IMR-90 (cell line): ENCODE data around the gene PPL. TPM values are rescaled to one million over a fixed set of nuclear protein-coding genes. Genes with fewer than 3 reads are reported as not detected.

Experiments used
- ATAC-seq: fragments of 200-7000 bp; cut with Tn5 transposase; 2 replicates; pipeline ENCODE4 v1.9.1; 2020; ENCODE audit warnings: low read depth, mild to moderate bottlenecking, moderate library complexity
- BruUV-seq: library from RNA; stranded (reverse); fragments of 400-500 nt; replicated peaks from 2 replicates; lab custom pipeline; 2021; lab: Mats Ljungman, UMichigan
- CTCF ChIA-PET: fragments of 300-600 bp; formaldehyde crosslinking; extraction: SDS; loops from one replicate; lab custom pipeline; 2021; ENCODE audit warnings: antibody characterized with exemption; lab: Yijun Ruan, JAX
- POLR2A ChIA-PET: fragments of 300-600 bp; sonication (Branson Sonifier 250); formaldehyde crosslinking; loops from one replicate; lab custom pipeline; 2022; ENCODE audit warnings: antibody characterized with exemption; ENCODE audit not compliant: unreplicated experiment; lab: Charles Lee
- DNase-seq: peaks from one replicate; pipeline ENCODE4 v3.0.0; 2013
- H2AFZ ChIP-seq: replicated peaks from 2 replicates; pipeline ENCODE3; 2013; ENCODE audit warnings: low read length, mild to moderate bottlenecking; ENCODE audit not compliant: poor library complexity
- H2AK5ac ChIP-seq: 2 replicates; pipeline ENCODE4 v1.6.1; 2013; ENCODE audit warnings: low read depth, low read length, inconsistent platforms
- H2AK9ac ChIP-seq: replicated peaks from 2 replicates; pipeline ENCODE3; 2013; ENCODE audit warnings: mild to moderate bottlenecking, low read depth, low read length, moderate library complexity; ENCODE audit not compliant: poor library complexity
- H2BK120ac ChIP-seq: 2 replicates; pipeline ENCODE4 v1.6.1; 2013; ENCODE audit warnings: low read depth, low read length, inconsistent platforms
- H2BK15ac ChIP-seq: 3 replicates; pipeline ENCODE4 v1.6.1; 2013; ENCODE audit warnings: low read depth, low read length, inconsistent platforms
- H2BK20ac ChIP-seq: 2 replicates; pipeline ENCODE4 v1.6.1; 2013; ENCODE audit warnings: low read depth, mild to moderate bottlenecking, inconsistent platforms, low read length, moderate library complexity
- H2BK5ac ChIP-seq: 2 replicates; pipeline ENCODE4 v1.6.1; 2013; ENCODE audit warnings: mild to moderate bottlenecking, low read depth, low read length, inconsistent platforms; ENCODE audit not compliant: poor library complexity, severe bottlenecking
- H3K14ac ChIP-seq: replicated peaks from 2 replicates; pipeline ENCODE4 v1.6.1; 2013; ENCODE audit warnings: low read depth, low read length, inconsistent platforms
- H3K18ac ChIP-seq: 2 replicates; pipeline ENCODE4 v1.6.1; 2013; ENCODE audit warnings: low read depth, low read length, control low read depth
- H3K23ac ChIP-seq: 2 replicates; pipeline ENCODE4 v1.6.1; 2013; ENCODE audit warnings: low read depth, low read length, inconsistent platforms
- H3K27ac ChIP-seq: 2 replicates; pipeline ENCODE4 v1.5.1; 2013; ENCODE audit warnings: mild to moderate bottlenecking, control low read depth, low read length; ENCODE audit not compliant: insufficient read depth
- H3K27me3 ChIP-seq: 2 replicates; pipeline ENCODE4 v1.6.1; 2013; ENCODE audit warnings: low read length; ENCODE audit not compliant: control insufficient read depth, insufficient read depth
- H3K36me3 ChIP-seq: 2 replicates; pipeline ENCODE4 v1.6.1; 2013; ENCODE audit warnings: low read length, mixed read lengths; ENCODE audit not compliant: control insufficient read depth, insufficient read depth
- H3K4ac ChIP-seq: 2 replicates; pipeline ENCODE4 v1.6.1; 2013; ENCODE audit warnings: low read depth, low read length, inconsistent platforms
- H3K4me1 ChIP-seq: 2 replicates; pipeline ENCODE4 v1.6.1; 2013; ENCODE audit warnings: low read length, mixed read lengths; ENCODE audit not compliant: control insufficient read depth, insufficient read depth
- H3K4me2 ChIP-seq: 2 replicates; pipeline ENCODE4 v1.6.1; 2013; ENCODE audit warnings: low read depth, mild to moderate bottlenecking, control low read depth, low read length, moderate library complexity
- H3K4me3 ChIP-seq: 2 replicates; pipeline ENCODE4 v1.5.1; 2013; ENCODE audit warnings: low read depth, mild to moderate bottlenecking, control low read depth, low read length, moderate library complexity; ENCODE audit not compliant: insufficient read depth
- H3K56ac ChIP-seq: 2 replicates; pipeline ENCODE4 v1.6.1; 2013; ENCODE audit warnings: low read length, inconsistent platforms; ENCODE audit not compliant: insufficient read depth; ENCODE audit errors: extremely low read depth
- H3K79me1 ChIP-seq, 2 experiments: 2 replicates each; pipeline ENCODE4 v1.6.1; 2013; ENCODE audit warnings: low read length in 2 of 2, inconsistent platforms in 1 of 2, low read depth in 1 of 2
- H3K9ac ChIP-seq: 2 replicates; pipeline ENCODE4 v1.6.1; 2013; ENCODE audit warnings: low read depth, low read length, control low read depth
- H3K9me1 ChIP-seq: 2 replicates; pipeline ENCODE4 v1.6.1; 2013; ENCODE audit warnings: low read length, inconsistent platforms; ENCODE audit not compliant: insufficient read depth
- H3K9me3 ChIP-seq: 2 replicates; pipeline ENCODE4 v1.6.1; 2013; ENCODE audit warnings: low read length; ENCODE audit not compliant: control insufficient read depth, insufficient read depth
- H4K20me1 ChIP-seq: 2 replicates; pipeline ENCODE4 v1.6.1; 2013; ENCODE audit warnings: low read length, inconsistent platforms; ENCODE audit not compliant: insufficient read depth
- H4K5ac ChIP-seq: 2 replicates; pipeline ENCODE4 v1.6.1; 2013; ENCODE audit warnings: mild to moderate bottlenecking, low read depth, low read length, control low read depth
- H4K8ac ChIP-seq, 2 experiments: 2 replicates each; pipeline ENCODE4 v1.6.1; 2013; ENCODE audit warnings: low read depth in 2 of 2, low read length in 2 of 2, control low read depth in 1 of 2, inconsistent platforms in 1 of 2
- H4K91ac ChIP-seq: 2 replicates; pipeline ENCODE4 v1.6.1; 2013; ENCODE audit warnings: low read depth, low read length, inconsistent platforms; ENCODE audit not compliant: insufficient read depth
- BHLHE40 ChIP-seq: fragments of 150-350 bp; IDR thresholded peaks from 2 replicates; pipeline ENCODE4 v1.6.1; 2016; ENCODE audit warnings: mild to moderate bottlenecking, low read depth, low read length
- CEBPB ChIP-seq: IDR thresholded peaks from 2 replicates; pipeline ENCODE4 v1.6.1; 2012; ENCODE audit warnings: low read depth, low read length, improper control_type of control experiment
- CHD1 ChIP-seq: IDR thresholded peaks from 2 replicates; pipeline ENCODE4 v1.6.1; 2012; ENCODE audit warnings: low read depth, low read length, improper control_type of control experiment
- CTCF ChIP-seq: conservative IDR thresholded peaks from 2 replicates; pipeline ENCODE4 v1.5.1; 2012; ENCODE audit warnings: mild to moderate bottlenecking, low read depth, low read length, improper control_type of control experiment
- ELK1 ChIP-seq: fragments of 150-350 bp; IDR thresholded peaks from 2 replicates; pipeline ENCODE4 v1.6.1; 2016; ENCODE audit warnings: low read depth, mild to moderate bottlenecking, low read length, moderate library complexity, borderline replicate concordance
- FOS ChIP-seq: fragments of 150-350 bp; IDR thresholded peaks from 2 replicates; pipeline ENCODE4 v1.6.1; 2016; ENCODE audit warnings: low read depth, low read length
- MAFK ChIP-seq: IDR thresholded peaks from 2 replicates; pipeline ENCODE4 v1.6.1; 2012; ENCODE audit warnings: low read depth, low read length, improper control_type of control experiment
- MAZ ChIP-seq: IDR thresholded peaks from 2 replicates; pipeline ENCODE4 v1.6.1; 2012; ENCODE audit warnings: low read depth, mild to moderate bottlenecking, low read length, improper control_type of control experiment, moderate library complexity, borderline replicate concordance
- MXI1 ChIP-seq: IDR thresholded peaks from 2 replicates; pipeline ENCODE4 v1.6.1; 2012; ENCODE audit warnings: low read depth, mild to moderate bottlenecking, low read length, moderate library complexity, borderline replicate concordance
- NFE2L2 ChIP-seq: fragments of 150-350 bp; IDR thresholded peaks from 2 replicates; pipeline ENCODE4 v1.6.1; 2016; ENCODE audit warnings: low read depth, mild to moderate bottlenecking, low read length
- POLR2A ChIP-seq: IDR thresholded peaks from 2 replicates; pipeline ENCODE4 v1.6.1; 2012; ENCODE audit warnings: mild to moderate bottlenecking, low read depth, low read length
- RAD21 ChIP-seq: IDR thresholded peaks from 2 replicates; pipeline ENCODE4 v1.6.1; 2012; ENCODE audit warnings: low read length, improper control_type of control experiment
- RCOR1 ChIP-seq: IDR thresholded peaks from 2 replicates; pipeline ENCODE4 v1.6.1; 2012; ENCODE audit warnings: mild to moderate bottlenecking, low read length, improper control_type of control experiment; ENCODE audit not compliant: insufficient replicate concordance
- RFX5 ChIP-seq: IDR thresholded peaks from 2 replicates; pipeline ENCODE4 v1.8.0; 2012; ENCODE audit warnings: low read depth, mild to moderate bottlenecking, low read length, moderate library complexity
- SMC3 ChIP-seq: fragments of 150-350 bp; IDR thresholded peaks from 2 replicates; pipeline ENCODE4 v1.6.1; 2016; ENCODE audit warnings: low read depth, mild to moderate bottlenecking, antibody characterized with exemption, low read length, moderate library complexity
- USF2 ChIP-seq: fragments of 150-350 bp; IDR thresholded peaks from 2 replicates; pipeline ENCODE4 v1.6.1; 2017; ENCODE audit warnings: mild to moderate bottlenecking, antibody characterized with exemption, low read length, low read depth
- WGBS, 2 experiments: methylation state at CpG; one replicate each; pipeline versions ENCODE4 v1.1.5 to v1.1.7; 2013; ENCODE audit warnings: missing lambda C conversion rate in 2 of 2; ENCODE audit not compliant: insufficient read length in 1 of 2; ENCODE audit errors: extremely low coverage in 2 of 2; 5-methylcytosine and 5-hydroxymethylcytosine counted together
- dilution Hi-C: fragments of 300-500 bp; cut with HindIII; formaldehyde crosslinking; loops from one replicate; pipeline ENCODE4 v1.14.3; 2018; ENCODE audit warnings: low sequenced_read_pairs; ENCODE audit not compliant: unreplicated experiment
- in situ Hi-C: fragments of 300-500 bp; cut with MboI; formaldehyde crosslinking; loops from 3 replicates; pipeline ENCODE4 v1.14.3; 2019; ENCODE audit warnings: low sequenced_read_pairs, inconsistent platforms, mixed read lengths
- intact Hi-C: fragments of 100-400 bp; cut with micrococcal nuclease; formaldehyde crosslinking; loops from 2 replicates; pipeline ENCODE4 v1.10.0; 2022
- polyA plus RNA-seq, 3 experiments: library from polyadenylated mRNA; depleted of rRNA; stranded (reverse); fragments of >200 nt; gene quantifications; 2 replicates each; pipeline ENCODE4 v1.2.3, GENCODE V29; 2012; ENCODE audit warnings: low replicate concordance in 1 of 3
- total RNA-seq: library from RNA; depleted of rRNA; stranded (reverse); fragments of >200 nt; gene quantifications from 2 replicates; pipeline ENCODE4 v1.2.3, GENCODE V29; 2012

PPL gene
- total and polyA plus RNA-seq, 2 of the 4 experiments (the other 2 are of a cell fraction): 0.34 to 0.36 TPM

GRCh38 chr16:4960579-4960978 is 23.6 kb upstream of the PPL start:
- no peak overlapping the region for H3K27ac ChIP-seq
- WGBS, 2 experiments: 72% methylated on average over 3 of the region's 6 CpGs; no CpG with 5 or more reads in 1 of the 2 experiments
- CTCF ChIA-PET: no interaction called here
- H3K23ac ChIP-seq: no peak overlapping the region
- ATAC-seq (no peak), DNase-seq (no peak)
- intact Hi-C loops (no loop called here), dilution Hi-C loops (no loop called here), in situ Hi-C loops (loop anchor here (25.0 kb wide), 1 partner anchor 448 kb away; no protein-coding TSS in a partner anchor)
- H3K4me3 ChIP-seq: no peak overlapping the region
- H3K36me3 ChIP-seq: no peaks in the 10 kb centered on the region
- H4K8ac ChIP-seq: no peak overlapping the region
- no peak overlapping the region for H4K91ac ChIP-seq
- POLR2A ChIA-PET: no interaction called here
- no peak overlapping the region for H3K56ac ChIP-seq
- H2BK20ac ChIP-seq: no peak overlapping the region
- H3K4ac ChIP-seq: no peak overlapping the region
- H3K27me3 ChIP-seq: peaks cover 5% of the 10 kb centered on the region
- H2AK9ac ChIP-seq: no peak overlapping the region
- H3K9ac ChIP-seq: no peak overlapping the region
- peaks cover 4% of the 10 kb centered on the region; the same call in 1 of the 2 replicates for H3K9me1 ChIP-seq
- H2BK120ac ChIP-seq: no peak overlapping the region
- H2BK15ac ChIP-seq: no peak overlapping the region
- no peak overlapping the region for H2AK5ac ChIP-seq
- H3K18ac ChIP-seq: no peak overlapping the region
- BruUV-seq: no TSS peak
- no peak overlapping the region for H3K4me2 ChIP-seq
- peaks cover 6% of the 10 kb centered on the region for H4K20me1 ChIP-seq
- no peak overlapping the region for H4K5ac ChIP-seq
- H3K4me1 ChIP-seq: peaks cover 3% of the 10 kb centered on the region; the same call in 1 of the 2 replicates
- no peak overlapping the region for H3K14ac ChIP-seq
- TF ChIP-seq FOS (no peak), NFE2L2 (no peak), POLR2A (no peak), CTCF (no peak), BHLHE40 (no peak), SMC3 (no peak), RFX5 (no peak), RCOR1 (no peak), USF2 (no peak), MAFK (no peak), CEBPB (no peak), RAD21 (no peak), CHD1 (no peak), MXI1 (no peak), ELK1 (no peak), MAZ (no peak)
- no peaks in the 10 kb centered on the region for H3K79me1 ChIP-seq
- H2BK5ac ChIP-seq: no peak overlapping the region
- no peak overlapping the region for H2AFZ ChIP-seq
- H3K9me3 ChIP-seq: no peaks in the 10 kb centered on the region
